HG03521 (cell line): ENCODE measurements around the gene LIMK1.
"Not testable (repeated sequence)": the region's sequence is repeated elsewhere in the genome, so short reads cannot be mapped to it uniquely, and the experiment has no call there.

ENCODE experiments used
- ATAC-seq: cut with Tn5 transposase; IDR thresholded peaks from one replicate; pipeline ENCODE4 v1.9.1; 2021; ENCODE audit warnings: mild to moderate bottlenecking, moderate library complexity; ENCODE audit not compliant: unreplicated experiment

Gene LIMK1

GRCh38 chr7:74119831-74120230, 36.2 kb downstream of the LIMK1 start:
- ATAC-seq = no peak

DNA sequence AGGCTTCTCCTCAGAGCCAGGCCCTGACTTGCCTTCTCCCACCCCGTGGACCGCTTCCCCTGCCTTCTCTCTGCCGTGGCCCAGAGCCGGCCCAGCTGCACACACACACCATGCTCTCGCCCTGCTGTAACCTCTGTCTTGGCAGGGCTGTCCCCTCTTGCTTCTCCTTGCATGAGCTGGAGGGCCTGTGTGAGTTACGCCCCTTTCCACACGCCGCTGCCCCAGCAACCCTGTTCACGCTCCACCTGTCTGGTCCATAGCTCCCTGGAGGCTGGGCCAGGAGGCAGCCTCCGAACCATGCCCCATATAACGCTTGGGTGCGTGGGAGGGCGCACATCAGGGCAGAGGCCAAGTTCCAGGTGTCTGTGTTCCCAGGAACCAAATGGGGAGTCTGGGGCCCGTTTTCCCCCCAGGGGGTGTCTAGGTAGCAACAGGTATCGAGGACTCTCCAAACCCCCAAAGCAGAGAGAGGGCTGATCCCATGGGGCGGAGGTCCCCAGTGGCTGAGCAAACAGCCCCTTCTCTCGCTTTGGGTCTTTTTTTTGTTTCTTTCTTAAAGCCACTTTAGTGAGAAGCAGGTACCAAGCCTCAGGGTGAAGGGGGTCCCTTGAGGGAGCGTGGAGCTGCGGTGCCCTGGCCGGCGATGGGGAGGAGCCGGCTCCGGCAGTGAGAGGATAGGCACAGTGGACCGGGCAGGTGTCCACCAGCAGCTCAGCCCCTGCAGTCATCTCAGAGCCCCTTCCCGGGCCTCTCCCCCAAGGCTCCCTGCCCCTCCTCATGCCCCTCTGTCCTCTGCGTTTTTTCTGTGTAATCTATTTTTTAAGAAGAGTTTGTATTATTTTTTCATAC, 38.0 kb downstream of the LIMK1 start:
- no peak for ATAC-seq

GRCh38 chr7:74123892-74124291, 40.3 kb downstream of the LIMK1 start:
- not testable (repeated sequence) for ATAC-seq

DNA sequence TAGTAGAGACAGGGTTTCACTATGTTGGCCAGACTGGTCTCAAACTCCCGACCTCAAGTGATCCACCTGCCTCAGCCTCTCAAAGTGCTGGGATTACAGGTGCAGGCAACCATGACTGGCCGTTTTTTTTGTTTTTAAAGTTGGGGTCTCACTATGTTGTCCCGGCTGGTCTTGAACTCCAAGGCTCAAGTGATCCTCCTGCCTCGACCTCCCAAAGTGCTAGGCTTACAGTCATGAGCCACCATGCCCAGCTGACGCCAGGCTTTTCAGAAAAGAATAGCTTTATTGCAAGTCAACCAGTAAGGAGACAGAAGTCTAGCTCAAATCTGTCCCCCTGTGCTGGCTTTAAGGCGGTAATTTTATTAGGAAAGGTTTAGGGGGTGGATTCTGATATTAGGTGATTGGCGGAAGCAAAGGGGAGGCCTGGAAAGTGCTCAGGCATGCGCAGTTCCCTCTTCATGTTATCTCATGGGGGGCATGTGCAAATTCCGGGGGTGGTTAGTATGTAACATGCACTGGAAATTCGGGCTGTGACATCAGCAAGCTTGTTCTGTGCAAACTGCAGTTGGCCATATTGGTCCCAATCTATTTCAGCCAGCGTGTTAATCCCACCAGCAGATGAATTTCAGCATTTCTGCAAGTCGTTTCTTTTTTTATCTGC, 42.7 kb downstream of the LIMK1 start:
- no peak for ATAC-seq

- no peak for ATAC-seq
Measured at GRCh38 chr7:74129887-74130286, 46.3 kb downstream of the LIMK1 start.

DNA sequence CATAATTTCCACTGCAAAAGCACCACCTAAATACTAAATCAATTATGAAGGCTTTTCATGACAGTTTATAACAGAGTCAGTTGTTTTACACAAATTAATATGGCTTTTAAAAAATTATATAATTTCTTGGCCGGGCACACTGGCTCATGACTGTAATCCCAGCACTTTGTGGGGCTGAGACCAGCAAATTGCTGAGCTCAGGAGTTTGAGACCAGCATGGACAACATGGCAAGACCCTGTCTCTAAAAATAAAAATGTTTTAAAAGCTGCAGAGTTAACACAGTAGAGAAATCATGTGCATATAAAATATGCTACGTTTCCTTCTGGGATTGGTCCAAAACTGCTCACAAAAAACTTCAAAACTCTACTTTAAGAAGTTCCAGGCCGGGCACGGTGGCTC, 46.9 kb downstream of the LIMK1 start:
- no peak for ATAC-seq

DNA sequence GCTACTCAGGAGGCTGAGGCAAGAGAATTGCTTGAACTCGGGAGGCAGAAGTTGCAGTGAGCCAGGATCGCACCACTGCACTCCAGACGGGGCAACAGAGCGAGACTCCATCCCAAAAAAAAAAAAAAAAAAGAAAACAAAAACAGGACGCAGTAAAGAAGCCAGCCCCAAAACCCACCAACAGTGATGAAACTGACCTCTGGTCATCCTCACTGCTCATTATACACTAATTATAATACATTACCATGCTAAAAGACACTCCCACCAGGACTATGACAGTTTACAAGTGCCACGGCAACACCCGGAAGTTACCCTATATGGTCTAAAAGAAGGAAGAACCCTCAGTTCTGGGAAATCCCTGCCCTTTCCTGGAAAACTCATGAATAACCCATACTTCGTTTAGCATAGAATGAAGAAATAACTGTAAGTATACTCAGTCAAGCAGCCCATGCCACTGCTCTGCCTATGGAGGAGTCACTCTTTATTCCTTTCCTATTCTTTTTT, 50.6 kb downstream of the LIMK1 start:
- ATAC-seq = no peak

- ATAC-seq = no peak
Measured at GRCh38 chr7:74138334-74138867, 54.8 kb downstream of the LIMK1 start.

- no peak for ATAC-seq
Measured at GRCh38 chr7:74138945-74139843, 55.6 kb downstream of the LIMK1 start.

DNA sequence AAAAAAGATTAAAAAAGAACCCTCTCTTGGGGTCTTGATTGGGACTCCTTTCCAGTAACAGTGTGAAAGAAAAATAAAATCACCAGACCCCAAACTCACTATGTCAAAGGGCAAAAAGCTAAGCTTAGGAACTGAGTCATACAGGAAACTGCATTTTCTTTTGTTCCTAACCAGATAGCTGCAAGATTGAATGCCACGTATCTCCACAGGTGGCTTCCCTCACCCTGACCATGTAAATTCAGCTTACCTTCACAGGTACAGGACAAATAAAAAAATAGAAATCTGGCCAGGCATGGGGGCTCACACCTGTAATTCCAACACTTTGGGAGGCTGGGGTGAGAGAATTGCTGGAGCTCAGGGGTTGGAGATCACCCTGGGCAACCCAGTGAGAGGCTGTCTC, 58.1 kb downstream of the LIMK1 start:
- no peak for ATAC-seq

DNA sequence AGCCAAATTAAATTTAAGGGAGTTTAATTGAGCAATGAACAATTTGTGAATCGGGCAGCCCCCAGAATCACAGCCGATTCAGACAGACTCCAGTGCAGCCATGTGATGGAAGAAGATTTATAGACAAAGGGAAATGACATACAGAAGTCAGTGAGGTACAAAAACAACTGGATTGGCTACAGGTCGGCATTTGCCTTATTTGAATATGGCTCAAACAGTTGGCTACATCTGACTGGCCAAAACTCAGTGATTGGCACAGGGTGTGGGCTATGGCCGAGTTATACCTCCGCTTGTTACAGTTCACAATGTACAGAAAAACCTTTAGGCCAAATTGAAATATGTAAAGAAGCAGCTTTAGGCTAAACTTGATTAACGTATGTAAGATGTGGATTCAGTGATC, 59.8 kb downstream of the LIMK1 start:
- ATAC-seq = no peak

- no peak for ATAC-seq
Measured at GRCh38 chr7:74148491-74148890, 64.9 kb downstream of the LIMK1 start.

GRCh38 chr7:74149071-74149470, 65.5 kb downstream of the LIMK1 start:
- no peak for ATAC-seq

- no peak for ATAC-seq
Measured at GRCh38 chr7:74149603-74150002, 66.0 kb downstream of the LIMK1 start.

- ATAC-seq = no peak
Measured at GRCh38 chr7:74153736-74154135, 70.1 kb downstream of the LIMK1 start.

GRCh38 chr7:74155810-74156395, 72.3 kb downstream of the LIMK1 start:
- ATAC-seq = no peak

GRCh38 chr7:74157605-74158004, 74.0 kb downstream of the LIMK1 start:
- no peak for ATAC-seq

DNA sequence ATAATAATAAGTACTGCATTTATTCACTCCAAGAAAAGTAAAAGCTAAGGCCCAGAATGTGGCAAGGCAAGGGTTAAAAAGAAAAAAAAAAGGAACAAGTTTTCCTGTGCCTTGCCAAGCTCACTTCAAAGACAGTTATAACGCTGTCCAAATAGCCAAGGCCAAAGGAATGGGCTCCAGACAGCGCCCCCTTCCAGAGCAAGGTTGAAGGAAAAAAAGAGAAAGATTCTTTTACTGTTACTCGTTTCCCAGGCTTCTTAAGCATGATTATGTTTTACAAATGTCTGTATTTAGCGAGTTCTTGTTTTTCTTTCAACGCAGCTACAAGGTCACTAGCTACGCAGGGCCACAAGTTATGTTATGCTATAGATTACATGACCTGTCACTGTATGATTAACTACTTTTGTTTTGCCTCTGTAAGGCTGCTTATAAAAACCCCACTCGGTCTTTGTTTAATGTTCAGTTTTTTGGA, 81.4 kb downstream of the LIMK1 start:
- ATAC-seq = no peak

DNA sequence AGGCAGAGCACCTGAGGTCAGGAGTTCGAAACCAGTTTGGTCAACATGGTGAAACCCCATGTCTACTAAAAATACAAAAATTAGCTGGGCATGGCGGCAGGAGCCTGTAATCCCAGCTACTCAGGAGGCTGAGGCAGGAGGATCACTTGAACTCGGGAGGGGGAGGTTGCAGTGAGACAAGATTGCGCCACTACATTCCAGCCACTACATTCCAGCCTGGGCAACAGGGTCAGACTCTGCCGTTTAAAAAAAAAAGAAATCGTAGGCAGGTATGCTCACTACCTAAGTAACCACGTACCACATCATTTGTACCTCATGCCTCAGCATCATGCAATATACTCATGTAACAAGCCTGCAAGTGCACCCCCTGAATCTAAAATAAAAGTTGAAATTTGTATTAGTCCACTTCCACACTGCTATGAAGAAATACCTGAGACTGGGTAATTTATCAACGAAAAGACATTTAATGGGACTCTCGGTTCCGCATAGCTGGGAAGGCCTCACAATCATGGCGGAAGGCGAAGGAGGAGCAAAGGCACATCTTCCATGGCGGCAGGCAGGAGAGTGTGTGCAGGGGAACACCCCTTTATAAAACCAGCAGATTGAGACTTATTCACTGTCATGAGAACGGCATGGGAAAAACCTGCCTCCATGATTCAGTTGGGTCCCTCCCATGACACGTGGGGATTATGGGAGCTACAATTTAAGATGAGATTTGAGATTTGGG, 82.4 kb downstream of the LIMK1 start:
- ATAC-seq = no peak

DNA sequence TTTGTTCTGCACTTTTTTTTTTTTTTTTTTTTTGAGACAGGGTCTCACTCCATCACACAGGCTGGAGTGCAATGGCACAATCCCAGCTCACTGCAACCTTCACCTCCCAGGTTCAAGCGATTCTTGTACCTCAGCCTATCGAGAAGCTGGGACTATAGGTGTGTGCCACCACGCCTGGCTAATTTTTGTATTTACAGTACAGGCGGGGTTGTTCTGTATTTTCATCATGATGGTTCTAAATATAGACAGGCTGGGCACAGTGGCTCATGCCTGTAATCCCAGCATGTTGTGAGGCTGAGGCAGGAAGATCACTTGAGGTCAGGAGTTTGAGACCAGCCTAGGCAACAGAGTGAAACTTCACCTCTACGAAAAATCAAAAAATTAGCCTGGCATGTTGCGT, 83.7 kb downstream of the LIMK1 start:
- not testable (repeated sequence) for ATAC-seq
